T-cell (primary cell): ENCODE results near the gene MYO15B. TPM values are rescaled to one million over a fixed set of nuclear protein-coding genes. Genes with fewer than 3 reads are reported as not detected.
A peak's percentile ranks its signal among the peaks of the same experiment; 100 is the strongest.

Experiments used
- ATAC-seq, 4 experiments: fragments of 200-7000 bp in 3 of 4; fragments of 150-1000 bp in 1 of 4; cut with Tn5 transposase; replicated peaks in 1 of 4; 1 replicate in 3 of 4; 2 replicates in 1 of 4; pipeline ENCODE4 v1.10.0; 2021; ENCODE audit warnings: moderate library complexity in 3 of 4, mild to moderate bottlenecking in 2 of 4, moderate number of reproducible peaks in 1 of 4
- CTCF ChIA-PET, 2 donors: fragments of 300-600 bp; sonication (Branson Sonifier 250); formaldehyde crosslinking; loops; one replicate each; lab custom pipeline; 2022; ENCODE audit warnings: antibody characterized with exemption in 2 of 2; lab: Charles Lee
- POLR2A ChIA-PET, 2 donors: fragments of 300-600 bp; sonication (Branson Sonifier 250); formaldehyde crosslinking; loops; one replicate each; lab custom pipeline; 2022; ENCODE audit warnings: antibody characterized with exemption in 2 of 2; lab: Charles Lee
- DNase-seq, 35 experiments: peaks; one replicate each; pipeline versions ENCODE4 v3.0.0 to v3.0.0-alpha.2; 2013 to 2023
- H3K27ac ChIP-seq: one replicate; pipeline ENCODE4 v1.5.1; 2013; ENCODE audit warnings: low read length
- H3K27me3 ChIP-seq, 2 experiments: replicated peaks in 1 of 2; 1 replicate in 1 of 2; 2 replicates in 1 of 2; pipeline versions ENCODE4 v1.6.1 to v1.7.0; 2013; ENCODE audit warnings: low read length in 1 of 2, mixed read lengths in 1 of 2; ENCODE audit not compliant: control insufficient read depth in 2 of 2, insufficient read depth in 2 of 2; ENCODE audit errors: extremely low read depth in 1 of 2
- H3K36me3 ChIP-seq, 2 donors: 1 replicate in 1 of 2; 2 replicates in 1 of 2; pipeline versions ENCODE4 v1.6.1 to v1.7.0; 2013; ENCODE audit warnings: low read length in 1 of 2; ENCODE audit not compliant: control insufficient read depth in 2 of 2, insufficient read depth in 1 of 2; ENCODE audit errors: extremely low read depth in 1 of 2
- H3K4me1 ChIP-seq, 2 experiments: 1 replicate in 1 of 2; 2 replicates in 1 of 2; pipeline versions ENCODE4 v1.6.1 to v1.7.0; 2013; ENCODE audit warnings: low read length in 2 of 2, mixed read lengths in 1 of 2; ENCODE audit not compliant: insufficient read depth in 2 of 2, control insufficient read depth in 1 of 2; ENCODE audit errors: extremely low read depth in 1 of 2
- H3K4me3 ChIP-seq, 2 donors: 1 replicate in 1 of 2; 2 replicates in 1 of 2; pipeline versions ENCODE4 v1.5.1 to v1.7.0; 2013; ENCODE audit warnings: mild to moderate bottlenecking in 2 of 2, low read length in 1 of 2, moderate library complexity in 1 of 2; ENCODE audit not compliant: control insufficient read depth in 1 of 2; ENCODE audit errors: extremely low read depth in 1 of 2
- H3K9me3 ChIP-seq: 2 replicates; pipeline ENCODE4 v1.7.0; 2013
- H3K27ac Mint-ChIP-seq, 2 donors: one replicate each; pipeline ENCODE4 v1.8.0; 2020 to 2021; ENCODE audit warnings: mild to moderate bottlenecking in 2 of 2, mixed read lengths in 2 of 2
- H3K27me3 Mint-ChIP-seq, 2 donors: one replicate each; pipeline ENCODE4 v1.8.0; 2021 to 2022; ENCODE audit warnings: mixed read lengths in 2 of 2
- H3K36me3 Mint-ChIP-seq: one replicate; pipeline ENCODE4 v1.8.0; 2021; ENCODE audit warnings: mixed read lengths
- H3K4me1 Mint-ChIP-seq, 3 donors: one replicate each; pipeline ENCODE4 v1.8.0; 2020 to 2022; ENCODE audit warnings: mixed read lengths in 3 of 3, mild to moderate bottlenecking in 1 of 3
- H3K4me3 Mint-ChIP-seq, 3 donors: one replicate each; pipeline ENCODE4 v1.8.0; 2020 to 2022; ENCODE audit warnings: mild to moderate bottlenecking in 3 of 3, mixed read lengths in 3 of 3, moderate library complexity in 3 of 3
- H3K9me3 Mint-ChIP-seq, 3 donors: one replicate each; pipeline ENCODE4 v1.8.0; 2020 to 2022; ENCODE audit warnings: mixed read lengths in 3 of 3
- WGBS: methylation state at CpG from one replicate; pipeline ENCODE4 v1.1.5; 2013; ENCODE audit warnings: missing lambda C conversion rate; ENCODE audit not compliant: insufficient coverage; 5-methylcytosine and 5-hydroxymethylcytosine counted together
- total RNA-seq, 35 experiments: library from RNA in 6 of 35; stranded (reverse) in 6 of 35; fragments of 120-200 nt in 1 of 35; gene quantifications; one replicate each; pipeline versions ENCODE4 v1.2.1 to v1.2.4 and lab custom pipeline; 2013 to 2026

MYO15B gene
- total RNA-seq, 5 donors from 2014 or later (not counting 1 experiment from before 2014, with no cell fraction given), result 171 to 382 (median 273) TPM

DNA sequence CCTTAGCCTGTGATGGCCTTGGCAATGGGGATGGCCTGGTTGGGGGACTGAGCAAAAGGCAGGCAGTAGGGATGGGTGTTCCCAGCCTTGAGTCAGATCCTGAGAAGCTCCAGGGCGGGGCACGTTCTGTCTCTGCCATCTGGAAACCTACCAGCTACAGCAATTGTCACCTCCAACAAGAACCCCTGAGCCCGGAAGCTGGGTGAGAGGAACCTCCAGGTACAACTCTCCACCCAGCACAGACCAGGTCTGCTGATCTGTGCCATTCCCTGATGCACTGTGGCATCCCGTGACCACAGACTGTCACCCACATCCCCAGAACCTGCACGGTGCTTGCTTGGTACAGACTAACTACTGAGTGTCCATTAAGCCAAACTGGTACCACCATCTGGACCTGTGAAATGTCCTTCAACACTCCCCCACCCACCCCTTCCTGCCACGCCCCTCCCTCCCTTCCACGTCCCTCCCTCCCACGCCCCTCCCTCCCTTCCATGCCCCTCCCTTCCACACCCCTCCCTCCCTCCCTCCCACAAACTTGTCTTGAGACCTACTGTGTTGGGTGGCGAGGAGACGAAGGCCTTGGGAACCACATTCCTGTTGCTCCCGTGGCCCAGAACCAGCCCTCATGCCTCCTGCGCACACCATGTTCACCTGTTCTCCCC lies 16.6 kb downstream of the MYO15B start:
- no peaks in the 10 kb centered on the region for H3K36me3 Mint-ChIP-seq
- ATAC-seq (no peak), DNase-seq (no peak)
- H3K27ac ChIP-seq, result no peak overlapping the region
- H3K4me1 Mint-ChIP-seq, result peaks cover 0 to 6% (median 0%) of the 10 kb centered on the region in 3 donors
- CTCF ChIA-PET, result interaction anchor here in 1 of 2 donors (0.9 kb wide), 1 partner anchor 30 kb away, joined by 3 read pairs; no protein-coding TSS in a partner anchor
- WGBS, result 88% methylated on average over 6 of the region's 12 CpGs
- H3K4me1 ChIP-seq, result peaks cover 0 to 5% of the 10 kb centered on the region in 2 experiments
- H3K9me3 Mint-ChIP-seq, result no peaks in the 10 kb centered on the region
- peaks cover 0 to 4% of the 10 kb centered on the region in 2 donors for H3K36me3 ChIP-seq
- H3K27me3 Mint-ChIP-seq, result no peaks in the 10 kb centered on the region
- no peak overlapping the region for H3K4me3 Mint-ChIP-seq
- H3K9me3 ChIP-seq, result no peaks in the 10 kb centered on the region
- no peak overlapping the region for H3K4me3 ChIP-seq
- POLR2A ChIA-PET, result no interaction called here
- no peaks in the 10 kb centered on the region for H3K27me3 ChIP-seq
- no peak overlapping the region for H3K27ac Mint-ChIP-seq

DNA sequence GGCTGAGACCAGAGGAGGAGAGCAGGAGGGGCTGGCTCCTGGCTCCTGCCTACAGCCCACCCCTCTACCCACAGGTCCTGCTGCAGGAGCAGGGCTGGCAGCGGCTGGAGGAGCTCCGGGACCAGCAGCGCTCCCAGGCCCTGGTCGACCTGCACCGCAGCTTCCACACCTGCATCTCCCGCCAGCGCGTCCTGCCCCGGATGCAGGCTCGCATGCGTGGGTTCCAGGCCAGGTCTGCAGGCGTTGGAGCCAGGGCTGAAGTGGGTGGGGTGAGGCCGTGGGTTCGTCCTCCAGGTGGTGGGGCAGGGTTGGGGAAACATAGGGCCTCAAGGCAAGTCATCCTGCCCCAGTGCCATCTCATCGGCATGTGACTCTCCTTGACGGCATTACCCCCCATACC lies 18.2 kb downstream of the MYO15B start:
- Mint-ChIP-seq H3K9me3 (no peaks in the 10 kb centered on the region), H3K27me3 (no peaks in the 10 kb centered on the region), H3K36me3 (no peaks in the 10 kb centered on the region), H3K4me3 (no peak overlapping the region), H3K4me1 (peaks cover 0 to 6% (median 0%) of the 10 kb centered on the region in 3 donors), H3K27ac (no peak overlapping the region)
- no peaks in the 10 kb centered on the region for H3K27me3 ChIP-seq
- WGBS, result 93% methylated on average over 3 of the region's 16 CpGs
- ATAC-seq (no peak), DNase-seq (no peak)
- H3K9me3 ChIP-seq, result no peaks in the 10 kb centered on the region
- peaks cover 0 to 4% of the 10 kb centered on the region in 2 donors for H3K36me3 ChIP-seq
- CTCF ChIA-PET, result no interaction called here
- peaks cover 0 to 5% of the 10 kb centered on the region in 2 experiments for H3K4me1 ChIP-seq
- no peak overlapping the region for H3K4me3 ChIP-seq
- POLR2A ChIA-PET, result interaction anchor here in 1 of 2 donors (0.7 kb wide), 1 partner anchor 76 kb away, joined by 3 read pairs; no protein-coding TSS in a partner anchor
- H3K27ac ChIP-seq, result no peak overlapping the region

DNA sequence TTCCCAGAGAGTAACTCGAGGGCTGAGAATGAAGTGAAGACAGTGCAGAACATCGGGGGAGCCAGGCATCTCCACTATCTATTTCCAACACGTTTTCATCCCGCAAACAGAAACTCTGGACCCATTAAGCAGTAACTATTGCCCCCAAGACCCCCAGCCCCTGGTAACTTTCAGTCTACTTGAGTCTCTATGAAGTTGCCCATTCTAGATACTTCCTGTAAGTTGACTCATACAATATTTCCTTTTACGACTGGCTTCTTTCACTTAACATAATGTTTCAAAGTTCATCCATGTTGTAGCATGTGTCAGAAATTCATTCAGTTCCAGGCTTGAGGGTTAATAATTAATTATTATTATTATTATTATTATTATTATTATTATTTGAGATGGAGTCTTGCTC lies 19.5 kb downstream of the MYO15B start:
- DNase-seq (no peak), ATAC-seq (no peak)
- Histone ChIP-seq H3K4me1 (peaks cover 0 to 5% of the 10 kb centered on the region in 2 experiments), H3K27me3 (no peaks in the 10 kb centered on the region), H3K27ac (no peak overlapping the region), H3K9me3 (no peaks in the 10 kb centered on the region), H3K4me3 (no peak overlapping the region), H3K36me3 (peaks cover 0 to 6% of the 10 kb centered on the region in 2 donors)
- no peaks in the 10 kb centered on the region for H3K36me3 Mint-ChIP-seq
- H3K4me1 Mint-ChIP-seq, result peaks cover 0 to 6% (median 0%) of the 10 kb centered on the region in 3 donors
- POLR2A ChIA-PET, result no interaction called here
- WGBS, result no CpG with 5 or more reads among the region's 5 CpGs
- H3K4me3 Mint-ChIP-seq, result no peak overlapping the region
- CTCF ChIA-PET, result no interaction called here
- no peaks in the 10 kb centered on the region for H3K9me3 Mint-ChIP-seq
- peak overlapping the region in 1 of 2 donors; percentile 49 for H3K27ac Mint-ChIP-seq
- H3K27me3 Mint-ChIP-seq, result no peaks in the 10 kb centered on the region

DNA sequence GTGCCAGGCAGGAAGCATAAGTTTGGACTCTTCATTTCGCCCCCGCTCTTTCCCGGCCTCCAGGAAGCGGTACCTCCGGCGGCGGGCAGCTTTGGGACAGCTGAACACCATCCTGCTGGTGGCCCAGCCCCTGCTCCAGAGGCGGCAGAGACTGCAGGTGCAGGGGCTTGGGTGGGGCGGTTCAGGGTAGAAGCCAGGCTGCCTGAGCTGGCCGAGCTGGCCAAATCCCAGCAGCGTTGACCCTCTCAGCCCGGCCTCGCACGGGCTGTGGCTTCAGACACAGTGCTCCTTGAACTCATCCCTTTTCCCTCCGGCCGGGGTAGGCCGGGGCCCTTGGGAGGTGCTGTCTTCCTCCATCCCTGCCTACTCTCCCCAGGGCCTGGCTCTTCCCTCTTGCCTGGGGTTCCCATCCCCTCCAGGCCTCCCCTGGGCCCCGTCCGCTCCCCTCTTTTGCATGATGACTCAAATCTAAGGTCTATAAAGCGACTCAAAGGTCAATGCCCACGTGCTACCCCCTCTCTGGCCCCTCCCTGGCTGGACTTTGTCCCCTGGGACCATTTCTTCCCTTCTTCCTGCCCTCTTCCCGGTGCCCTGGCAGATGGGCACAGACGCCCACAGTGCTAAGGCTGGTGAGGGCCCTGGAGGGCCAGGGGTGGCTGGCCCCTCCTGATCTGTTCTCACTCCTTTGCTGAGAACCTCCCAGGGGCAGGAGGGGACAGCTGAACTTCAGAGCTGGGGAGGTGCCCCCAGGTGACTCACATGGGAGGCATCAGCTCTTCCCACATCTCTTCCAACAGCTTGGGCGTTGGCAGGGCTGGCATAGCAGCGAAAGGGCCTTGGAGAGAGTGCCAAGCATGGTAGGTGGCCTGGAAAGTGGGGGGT lies 22.7 kb downstream of the MYO15B start:
- Histone ChIP-seq H3K36me3 (peaks cover 9 to 14% of the 10 kb centered on the region in 2 donors), H3K27ac (no peak overlapping the region), H3K4me3 (no peak overlapping the region), H3K4me1 (no peaks in the 10 kb centered on the region), H3K27me3 (peaks cover 0 to 5% of the 10 kb centered on the region in 2 experiments), H3K9me3 (no peaks in the 10 kb centered on the region)
- Mint-ChIP-seq H3K27ac (no peak overlapping the region), H3K9me3 (no peaks in the 10 kb centered on the region), H3K36me3 (no peaks in the 10 kb centered on the region), H3K4me1 (no peaks in the 10 kb centered on the region), H3K4me3 (no peak overlapping the region), H3K27me3 (no peaks in the 10 kb centered on the region)
- POLR2A ChIA-PET, result no interaction called here
- CTCF ChIA-PET, result no interaction called here
- DNase-seq, result no peak
- no peak for ATAC-seq
- WGBS, result 88% methylated on average over 22 of the region's 25 CpGs

DNA sequence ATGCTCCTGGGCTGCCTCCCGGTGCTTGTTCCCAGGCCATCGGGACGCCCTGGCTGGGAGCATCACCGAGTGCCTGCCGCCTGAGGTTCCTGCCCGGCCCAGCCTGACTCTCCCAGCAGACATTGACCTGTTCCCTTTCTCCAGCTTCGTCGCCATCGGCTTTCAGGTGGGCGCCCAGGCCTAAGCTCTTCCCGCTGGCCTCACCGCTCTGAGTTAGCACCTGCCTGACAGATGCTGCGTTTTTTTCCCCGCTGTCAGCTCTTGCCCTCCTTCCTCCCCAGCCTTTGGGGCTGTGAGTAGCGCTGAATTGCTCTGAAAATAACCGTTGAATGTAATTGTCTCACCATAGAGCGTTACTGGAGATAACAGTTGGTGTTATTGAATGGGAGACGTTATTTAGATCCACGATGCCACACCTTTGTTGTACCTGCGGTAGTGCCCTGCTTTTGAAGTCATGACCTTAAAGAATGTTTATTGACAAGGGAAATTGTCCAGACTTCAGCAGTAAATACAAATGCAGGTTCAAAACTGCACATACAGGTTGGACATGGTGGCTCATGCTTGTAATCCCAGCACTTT lies 24.3 kb downstream of the MYO15B start:
- no peak overlapping the region for H3K27ac Mint-ChIP-seq
- H3K27ac ChIP-seq, result no peak overlapping the region
- H3K27me3 ChIP-seq, result peaks cover 0 to 9% of the 10 kb centered on the region in 2 experiments
- DNase-seq, result no peak
- CTCF ChIA-PET, result no interaction called here
- no peaks in the 10 kb centered on the region for H3K9me3 Mint-ChIP-seq
- no peaks in the 10 kb centered on the region for H3K27me3 Mint-ChIP-seq
- H3K4me3 Mint-ChIP-seq, result no peak overlapping the region
- POLR2A ChIA-PET, result no interaction called here
- no peaks in the 10 kb centered on the region for H3K4me1 Mint-ChIP-seq
- H3K36me3 ChIP-seq, result peaks cover 15 to 22% of the 10 kb centered on the region in 2 donors
- H3K36me3 Mint-ChIP-seq, result no peaks in the 10 kb centered on the region
- 94% methylated on average over 19 of the region's 20 CpGs for WGBS
- ATAC-seq, result no peak
- H3K9me3 ChIP-seq, result no peaks in the 10 kb centered on the region
- no peaks in the 10 kb centered on the region for H3K4me1 ChIP-seq
- no peak overlapping the region for H3K4me3 ChIP-seq

DNA sequence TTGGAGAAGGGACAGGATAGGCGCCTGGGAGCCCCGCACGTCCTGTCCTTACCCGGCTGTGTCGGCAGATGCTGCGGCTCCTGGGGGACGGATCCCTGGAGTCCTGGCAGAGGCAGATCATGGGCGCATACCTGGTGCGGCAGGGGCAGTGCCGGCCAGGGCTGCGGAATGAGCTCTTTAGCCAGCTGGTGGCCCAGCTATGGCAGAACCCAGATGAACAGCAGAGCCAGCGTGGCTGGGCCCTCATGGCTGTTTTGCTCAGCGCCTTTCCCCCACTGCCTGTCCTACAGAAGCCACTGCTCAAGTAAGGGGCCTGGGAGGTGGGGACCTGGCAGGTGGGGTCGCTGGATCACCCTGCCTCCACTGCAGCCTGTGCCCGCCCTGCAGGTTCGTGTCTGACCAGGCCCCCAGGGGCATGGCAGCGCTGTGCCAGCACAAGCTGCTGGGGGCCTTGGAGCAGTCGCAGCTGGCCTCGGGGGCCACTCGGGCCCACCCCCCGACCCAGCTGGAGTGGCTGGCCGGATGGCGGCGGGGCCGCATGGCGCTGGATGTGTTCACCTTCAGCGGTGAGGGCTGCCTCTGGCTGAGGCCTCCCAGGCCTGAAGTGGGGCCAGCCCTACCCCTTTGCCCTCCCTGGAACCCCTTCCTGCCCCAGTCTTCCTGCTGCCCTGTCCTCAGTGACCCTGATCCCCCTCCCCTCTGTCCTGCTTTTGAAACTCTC lies 25.5 kb downstream of the MYO15B start:
- Histone ChIP-seq H3K27me3 (peaks cover 0 to 16% of the 10 kb centered on the region in 2 experiments), H3K4me1 (no peaks in the 10 kb centered on the region), H3K4me3 (no peak overlapping the region), H3K9me3 (no peaks in the 10 kb centered on the region), H3K27ac (no peak overlapping the region), H3K36me3 (peaks cover 17 to 26% of the 10 kb centered on the region in 2 donors)
- no peaks in the 10 kb centered on the region for H3K27me3 Mint-ChIP-seq
- ATAC-seq (no peak), DNase-seq (no peak)
- H3K36me3 Mint-ChIP-seq, result no peaks in the 10 kb centered on the region
- H3K27ac Mint-ChIP-seq, result no peak overlapping the region
- no peaks in the 10 kb centered on the region for H3K9me3 Mint-ChIP-seq
- POLR2A ChIA-PET, result no interaction called here
- no peak overlapping the region for H3K4me3 Mint-ChIP-seq
- WGBS, result 90% methylated on average over 20 of the region's 27 CpGs
- CTCF ChIA-PET, result no interaction called here
- no peaks in the 10 kb centered on the region for H3K4me1 Mint-ChIP-seq
